Neural cell (in vitro differentiated cells): ENCODE results near the gene RBM17.

ENCODE experiments used
- EP300 ChIP-seq: fragments of 450-650 bp; conservative IDR thresholded peaks from 2 replicates; pipeline ENCODE4 v1.6.1; 2014; ENCODE audit warnings: antibody characterized with exemption, mild to moderate bottlenecking, moderate library complexity; ENCODE audit not compliant: poor library complexity, severe bottlenecking
- MXI1 ChIP-seq: fragments of 450-650 bp; conservative IDR thresholded peaks from 2 replicates; pipeline ENCODE4 v1.6.1; 2014; ENCODE audit warnings: antibody characterized with exemption, mild to moderate bottlenecking; ENCODE audit not compliant: poor library complexity, severe bottlenecking
- TF ChIP-seq, protein P1 (sequence below): fragments of 450-650 bp; IDR thresholded peaks from 2 replicates; pipeline ENCODE4 v1.5.1; 2014; ENCODE audit warnings: antibody characterized with exemption, mild to moderate bottlenecking, moderate library complexity; ENCODE audit not compliant: poor library complexity, severe bottlenecking

DNA sequence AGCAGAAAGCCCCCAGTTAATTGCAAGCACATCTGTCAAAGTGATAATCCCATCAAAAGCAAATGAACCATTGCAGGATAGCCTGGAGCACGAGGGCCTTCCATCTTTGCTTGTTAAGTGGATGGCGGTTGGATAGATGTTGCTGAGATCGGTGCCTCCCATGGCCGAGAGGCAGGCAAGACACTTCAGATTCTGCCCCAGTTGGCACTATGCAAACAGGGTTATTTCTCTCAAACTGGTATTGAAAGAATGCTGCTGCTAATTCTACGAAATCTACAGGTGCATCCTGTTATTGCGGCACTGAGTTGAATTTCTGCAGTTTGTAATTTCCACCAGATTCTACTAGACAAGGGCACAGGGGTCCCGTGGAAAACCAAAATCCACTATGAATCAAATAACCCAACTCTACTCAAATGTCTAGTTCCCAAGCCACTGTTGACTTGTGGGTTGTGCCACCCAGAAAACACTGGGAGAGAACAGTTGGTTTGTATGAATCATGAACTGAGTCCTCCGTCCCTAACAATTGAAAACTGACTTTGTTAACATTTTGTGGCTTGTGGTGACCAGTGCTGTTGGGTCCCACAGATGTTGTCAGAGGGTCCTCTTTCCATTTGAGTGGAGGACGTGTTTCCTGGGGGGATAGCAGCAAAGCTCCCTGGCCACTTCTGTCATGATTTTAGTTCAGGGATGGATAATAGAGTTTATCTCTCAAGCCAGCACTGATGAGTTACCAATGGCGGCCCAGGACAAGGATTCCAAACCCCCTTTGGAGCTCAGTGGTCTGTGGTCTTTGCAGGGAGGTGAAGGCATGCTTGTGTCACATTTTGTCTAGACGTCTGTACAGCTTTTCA, 19.5 kb upstream of the RBM17 start:
- TF ChIP-seq, protein P1, sequence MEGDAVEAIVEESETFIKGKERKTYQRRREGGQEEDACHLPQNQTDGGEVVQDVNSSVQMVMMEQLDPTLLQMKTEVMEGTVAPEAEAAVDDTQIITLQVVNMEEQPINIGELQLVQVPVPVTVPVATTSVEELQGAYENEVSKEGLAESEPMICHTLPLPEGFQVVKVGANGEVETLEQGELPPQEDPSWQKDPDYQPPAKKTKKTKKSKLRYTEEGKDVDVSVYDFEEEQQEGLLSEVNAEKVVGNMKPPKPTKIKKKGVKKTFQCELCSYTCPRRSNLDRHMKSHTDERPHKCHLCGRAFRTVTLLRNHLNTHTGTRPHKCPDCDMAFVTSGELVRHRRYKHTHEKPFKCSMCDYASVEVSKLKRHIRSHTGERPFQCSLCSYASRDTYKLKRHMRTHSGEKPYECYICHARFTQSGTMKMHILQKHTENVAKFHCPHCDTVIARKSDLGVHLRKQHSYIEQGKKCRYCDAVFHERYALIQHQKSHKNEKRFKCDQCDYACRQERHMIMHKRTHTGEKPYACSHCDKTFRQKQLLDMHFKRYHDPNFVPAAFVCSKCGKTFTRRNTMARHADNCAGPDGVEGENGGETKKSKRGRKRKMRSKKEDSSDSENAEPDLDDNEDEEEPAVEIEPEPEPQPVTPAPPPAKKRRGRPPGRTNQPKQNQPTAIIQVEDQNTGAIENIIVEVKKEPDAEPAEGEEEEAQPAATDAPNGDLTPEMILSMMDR = no peak
- TF ChIP-seq EP300 (no peak), MXI1 (no peak)
